ENCODE measurements around the gene MAFG.
"Not testable (repeated sequence)": the region's sequence is repeated elsewhere in the genome, so short reads cannot be mapped to it uniquely, and the experiment has no call there.

Gene MAFG

GRCh38 chr17:81957691-81958432 is 30.3 kb upstream of the MAFG start:
- DNase-seq, result no peak

- no peak for DNase-seq
These were observed 29.4 kb upstream of the MAFG start for GRCh38 chr17:81956607-81957589.

- DNase-seq, result no peak
These were observed 28.4 kb upstream of the MAFG start for GRCh38 chr17:81955756-81956544.

GRCh38 chr17:81955058-81955681 is 27.6 kb upstream of the MAFG start:
- DNase-seq, result no peak

- DNase-seq, result no peak
These were observed 26.9 kb upstream of the MAFG start for GRCh38 chr17:81954131-81955057.

- not testable (repeated sequence) for DNase-seq
These were observed 25.9 kb upstream of the MAFG start for GRCh38 chr17:81953443-81953842.

- no peak for DNase-seq
These were observed 25.3 kb upstream of the MAFG start for GRCh38 chr17:81952792-81953228.

GRCh38 chr17:81951785-81952684 is 24.5 kb upstream of the MAFG start:
- DNase-seq, result no peak

GRCh38 chr17:81950501-81950900 is 23.0 kb upstream of the MAFG start:
- no peak for DNase-seq

- DNase-seq, result no peak
These were observed 21.3 kb upstream of the MAFG start for GRCh38 chr17:81948635-81949378.

GRCh38 chr17:81947189-81947588 is 19.7 kb upstream of the MAFG start, which contains the start of gene MYADML2:
Gene MYADML2 (minus strand): TSS chr17:81947233. CDS start chr17:81941741, 5,492 bp downstream.
- DNase-seq, result no peak

GRCh38 chr17:81944858-81945257 is 17.3 kb upstream of the MAFG start:
- DNase-seq, result no peak

GRCh38 chr17:81942167-81942553 is 14.6 kb upstream of the MAFG start:
- peak; percentile 50 for DNase-seq

GRCh38 chr17:81941484-81942166 is 14.1 kb upstream of the MAFG start:
- peak; percentile 52 for DNase-seq

- DNase-seq, result peak; percentile 54
These were observed 13.3 kb upstream of the MAFG start for GRCh38 chr17:81940538-81941483.

- peak; percentile 55 for DNase-seq
These were observed 12.4 kb upstream of the MAFG start for GRCh38 chr17:81939881-81940385.

- DNase-seq, result no peak
These were observed 11.7 kb upstream of the MAFG start for GRCh38 chr17:81939218-81939617.

All from activated CD8-positive, alpha-beta memory T cell treated with anti-CD3 and anti-CD28 coated beads for 24 hours (primary cell).